GM21528 (cell line): ENCODE measurements around the gene LRRC25.
"Not testable (repeated sequence)": the region's sequence is repeated elsewhere in the genome, so short reads cannot be mapped to it uniquely, and the experiment has no call there.

ENCODE experiments used
- ATAC-seq: cut with Tn5 transposase; IDR thresholded peaks from one replicate; pipeline ENCODE4 v1.9.1; 2021; ENCODE audit warnings: mild to moderate bottlenecking, moderate library complexity; ENCODE audit not compliant: unreplicated experiment, low FRiP score

Gene LRRC25

DNA sequence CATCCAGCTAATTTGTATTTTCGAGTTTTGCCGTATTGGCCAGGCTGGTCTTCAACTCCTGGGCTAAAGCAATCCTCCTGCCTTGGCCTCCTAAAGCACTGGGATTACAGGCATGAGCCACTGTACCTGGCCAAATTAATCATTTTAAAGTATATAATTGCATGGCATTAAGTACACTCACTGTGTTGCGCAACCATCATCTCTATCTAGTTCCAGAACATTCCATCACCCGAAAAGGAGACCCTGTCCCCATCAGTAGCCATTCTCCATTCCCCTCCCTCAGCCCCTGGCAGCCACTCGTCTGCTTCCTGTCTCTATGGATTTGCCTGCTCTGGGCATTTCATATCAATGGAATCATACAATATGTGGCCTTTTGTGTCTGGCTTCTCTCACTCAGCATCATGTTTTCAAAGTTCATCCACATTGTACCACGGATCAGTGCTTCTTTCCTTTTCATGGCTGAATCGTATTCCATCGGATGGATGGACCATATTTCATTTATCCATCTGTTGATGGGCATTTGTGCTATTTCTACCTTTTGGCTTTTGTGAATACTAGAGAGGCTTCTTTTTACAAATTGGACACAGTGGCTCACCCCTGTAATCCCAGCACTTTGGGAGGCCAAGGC lies 43.9 kb downstream of the LRRC25 start:
- ATAC-seq, result no peak

DNA sequence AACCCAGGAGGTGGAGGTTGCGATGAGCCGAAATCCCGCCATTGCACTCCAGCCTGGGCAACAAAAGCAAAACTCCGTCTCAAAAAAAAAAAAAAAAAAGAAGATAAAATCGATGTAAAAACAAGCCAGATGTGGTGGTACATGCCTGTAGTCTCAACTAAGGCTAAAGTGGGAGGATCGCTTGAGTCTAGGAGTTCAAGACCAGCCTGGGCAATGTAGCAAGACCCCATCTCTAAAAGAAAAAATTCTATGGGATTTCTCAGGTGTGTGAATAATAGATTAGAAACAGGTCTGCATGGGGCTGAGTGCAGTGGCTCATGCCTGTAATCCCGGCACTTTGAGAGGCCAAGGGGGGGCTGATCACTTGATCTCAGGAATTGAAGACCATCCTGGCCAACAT lies 45.9 kb downstream of the LRRC25 start:
- ATAC-seq, result no peak

DNA sequence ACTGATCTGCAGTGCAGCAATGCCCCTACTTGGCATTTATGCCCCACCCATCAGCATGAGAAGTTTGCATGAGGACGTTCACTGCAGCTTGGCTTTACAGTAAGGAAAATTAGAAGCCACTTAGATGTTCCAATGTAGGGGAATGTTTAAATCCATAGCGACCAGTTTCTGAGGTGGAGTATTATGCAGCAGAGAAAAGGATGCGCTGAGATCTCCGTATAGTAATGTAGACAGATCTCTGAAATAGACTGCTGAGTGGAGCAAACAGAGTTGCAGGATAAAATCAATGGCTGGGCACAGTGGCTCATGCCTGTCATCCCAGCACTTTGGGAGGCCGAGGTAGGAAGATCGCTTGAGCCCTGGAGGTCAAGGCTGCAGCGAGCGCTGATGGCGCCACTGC lies 46.9 kb downstream of the LRRC25 start:
- ATAC-seq, result no peak

DNA sequence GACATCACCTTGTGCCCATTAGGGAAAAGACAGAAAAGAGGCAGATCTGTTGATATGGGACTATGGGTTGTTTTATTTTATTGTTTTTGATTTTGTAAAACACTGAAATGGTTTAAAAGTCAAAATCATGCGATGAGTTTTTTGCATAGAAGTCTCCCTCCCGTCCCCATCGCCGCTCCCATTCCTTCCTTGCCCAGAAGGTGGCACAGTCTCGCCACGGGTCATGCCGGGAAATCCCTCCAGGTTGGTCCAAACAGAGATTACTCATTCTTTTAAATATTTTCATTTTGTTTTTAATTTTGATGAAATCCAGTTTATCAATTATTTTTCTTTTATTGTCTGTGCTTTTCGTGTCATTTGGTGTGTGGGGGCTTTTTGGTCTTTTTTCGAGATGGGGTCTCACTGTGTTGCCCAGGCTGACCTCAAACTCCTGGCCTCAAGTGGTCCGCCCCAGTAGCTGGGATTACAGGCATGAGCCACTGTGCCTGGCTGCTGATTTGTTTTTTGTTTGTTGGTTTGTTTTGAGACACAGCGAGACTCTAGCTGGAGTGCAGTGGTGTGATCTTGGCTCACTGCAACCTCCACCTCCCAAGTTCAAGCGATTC lies 47.8 kb downstream of the LRRC25 start:
- no peak for ATAC-seq

DNA sequence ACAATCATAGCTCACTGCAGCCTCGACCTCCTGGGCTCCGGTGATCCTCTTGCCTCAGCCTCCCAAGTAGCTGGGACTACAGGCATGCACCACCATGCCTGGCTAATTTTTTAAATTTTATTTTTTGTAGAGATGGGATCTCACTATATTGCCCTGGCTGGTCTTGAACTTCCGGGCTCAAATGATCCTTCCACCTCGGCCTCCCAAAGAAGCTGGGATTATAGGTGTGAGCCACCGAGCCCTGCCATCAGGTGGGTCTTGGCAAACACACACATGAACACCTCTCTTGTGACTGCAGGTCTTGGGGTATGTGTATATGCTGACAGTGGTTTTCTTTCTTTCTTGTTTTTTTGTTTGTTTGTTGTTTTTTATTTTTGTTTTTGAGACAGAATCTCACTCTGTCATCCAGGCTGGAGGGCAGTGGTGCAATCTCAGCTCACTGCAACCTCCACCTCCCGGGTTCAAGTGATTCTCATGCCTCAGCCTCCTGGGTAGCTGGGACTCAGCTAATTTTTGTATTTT lies 48.5 kb downstream of the LRRC25 start:
- ATAC-seq, result not testable (repeated sequence)

DNA sequence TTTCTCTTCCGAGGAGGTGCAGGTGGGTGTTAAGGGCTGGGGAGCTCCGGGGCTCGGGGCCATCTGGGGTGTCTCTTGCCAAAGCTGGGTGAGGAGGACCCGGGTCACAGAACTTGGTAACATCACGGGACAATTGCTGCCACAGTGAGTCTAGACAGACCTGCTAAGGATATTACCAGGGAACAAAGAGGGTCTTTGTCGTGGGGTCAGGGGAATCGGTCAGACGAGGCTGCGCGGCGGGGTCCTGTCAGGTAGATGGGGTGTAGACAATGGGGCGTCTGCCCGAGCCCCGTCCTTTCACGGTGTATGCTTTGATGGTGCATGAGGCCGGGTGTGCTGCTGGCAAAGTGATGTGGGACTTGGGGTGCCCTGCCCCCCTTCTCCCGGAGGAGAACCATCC lies 49.3 kb downstream of the LRRC25 start:
- no peak for ATAC-seq

DNA sequence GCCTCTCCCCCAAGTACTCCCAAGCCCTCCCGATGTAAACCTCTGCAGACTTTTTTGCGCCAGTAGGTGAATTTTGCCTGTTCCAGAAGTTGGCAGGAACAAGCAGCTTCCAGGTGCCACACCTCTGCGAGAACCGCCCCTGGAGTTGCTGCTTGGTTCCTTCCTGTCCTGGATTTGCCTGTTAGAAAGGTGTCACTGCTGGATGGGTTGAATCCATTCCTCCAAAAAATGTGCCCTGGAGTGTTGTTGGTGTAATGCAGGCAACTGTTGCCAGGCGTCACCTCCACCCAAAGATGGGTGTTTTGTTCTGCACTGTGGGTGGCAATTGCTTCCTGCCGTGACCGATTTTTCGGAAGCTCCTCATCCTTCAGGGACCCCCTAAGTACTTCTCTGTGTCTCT lies 51.3 kb downstream of the LRRC25 start:
- ATAC-seq, result no peak

DNA sequence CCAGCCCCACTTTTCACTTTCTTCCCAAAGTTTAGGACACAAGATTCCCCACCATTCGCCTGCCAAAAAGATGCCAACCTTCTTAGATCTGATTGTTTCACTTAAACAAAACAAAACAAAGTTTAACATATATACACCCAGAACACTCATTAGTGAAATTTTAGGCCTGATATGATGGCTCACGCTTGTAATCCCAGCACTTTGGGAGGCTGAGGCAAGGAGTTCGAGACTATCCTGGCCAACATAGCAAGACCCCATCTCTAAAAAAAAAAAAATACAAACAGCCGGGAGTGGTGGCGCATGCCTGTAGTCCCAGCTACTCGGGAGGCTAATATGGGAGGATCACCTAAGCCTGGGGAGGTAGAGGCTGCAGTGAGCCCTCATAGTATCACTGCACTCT lies 52.1 kb downstream of the LRRC25 start:
- no peak for ATAC-seq

DNA sequence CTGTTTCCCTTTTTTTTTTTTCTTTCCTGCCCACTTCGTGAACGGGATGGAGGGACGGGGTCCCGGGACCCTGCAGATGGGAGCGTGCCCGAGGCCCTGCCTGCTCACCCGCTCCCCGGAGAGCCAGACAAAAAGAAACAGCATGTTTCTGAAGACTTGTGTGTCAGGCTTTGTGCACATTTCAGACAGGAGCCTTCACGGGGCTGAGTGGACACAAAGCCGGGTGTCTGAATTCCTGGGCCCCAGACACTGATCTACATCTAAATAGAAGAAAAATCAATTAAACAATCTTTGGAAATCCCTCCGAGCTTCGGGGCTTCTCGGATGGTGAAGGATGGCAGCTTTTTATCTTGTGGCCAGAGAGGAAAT lies 52.9 kb downstream of the LRRC25 start:
- no peak for ATAC-seq

DNA sequence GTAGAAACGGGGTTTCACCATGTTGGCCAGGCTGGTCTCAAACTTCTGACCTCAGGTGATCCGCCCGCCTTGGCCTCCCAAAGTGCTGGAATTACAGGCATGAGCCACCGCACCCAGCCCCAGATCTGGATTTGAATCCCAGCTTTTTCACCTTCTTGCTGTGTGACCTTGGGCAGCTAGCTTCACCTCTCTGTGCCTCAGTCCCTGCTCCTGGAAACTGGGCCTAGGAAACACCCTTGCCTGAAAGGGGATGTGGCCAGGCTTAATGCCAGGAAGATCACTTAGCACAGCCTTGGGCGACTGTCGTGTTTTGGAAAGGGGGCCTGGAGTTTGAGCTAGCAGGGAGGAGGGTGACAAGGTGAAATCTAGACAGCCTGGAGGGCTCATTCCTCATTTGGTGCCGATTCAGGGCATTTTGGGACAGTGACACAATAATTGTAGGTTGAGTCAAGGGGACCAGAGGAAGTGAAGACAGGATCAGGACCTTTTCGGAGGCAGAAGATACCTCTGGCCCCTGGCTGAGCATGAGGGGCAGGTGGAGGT lies 55.3 kb downstream of the LRRC25 start:
- no peak for ATAC-seq
